CD4-positive, alpha-beta T cell treated with Interferon alpha-2 for 1 hour (primary cell): ENCODE measurements around the gene THEM5.

ENCODE experiments used
- DNase-seq, 2 donors: peaks; one replicate each; pipeline ENCODE4 v3.0.0-alpha.2; 2020 to 2022

THEM5 gene

DNA sequence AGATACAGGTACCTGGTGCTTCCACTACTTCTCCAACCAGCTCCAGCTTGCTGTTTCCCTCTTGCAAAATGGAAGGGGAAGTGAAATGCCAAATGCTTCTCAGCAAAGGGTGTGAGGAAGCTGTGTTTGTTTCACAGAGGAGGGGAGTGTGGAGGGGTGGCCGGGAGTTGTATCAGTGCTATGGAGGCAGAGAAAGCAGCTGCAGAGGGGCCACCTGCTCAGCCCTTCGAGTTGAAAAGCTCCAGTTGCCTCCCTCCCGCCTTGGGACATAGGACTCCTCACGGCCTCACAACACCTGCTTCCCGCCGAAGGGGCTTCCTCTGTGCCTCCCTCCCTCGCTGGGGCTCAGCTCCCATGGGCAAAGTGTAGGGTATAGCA is 36.2 kb downstream of the THEM5 start:
- no peak for DNase-seq

DNA sequence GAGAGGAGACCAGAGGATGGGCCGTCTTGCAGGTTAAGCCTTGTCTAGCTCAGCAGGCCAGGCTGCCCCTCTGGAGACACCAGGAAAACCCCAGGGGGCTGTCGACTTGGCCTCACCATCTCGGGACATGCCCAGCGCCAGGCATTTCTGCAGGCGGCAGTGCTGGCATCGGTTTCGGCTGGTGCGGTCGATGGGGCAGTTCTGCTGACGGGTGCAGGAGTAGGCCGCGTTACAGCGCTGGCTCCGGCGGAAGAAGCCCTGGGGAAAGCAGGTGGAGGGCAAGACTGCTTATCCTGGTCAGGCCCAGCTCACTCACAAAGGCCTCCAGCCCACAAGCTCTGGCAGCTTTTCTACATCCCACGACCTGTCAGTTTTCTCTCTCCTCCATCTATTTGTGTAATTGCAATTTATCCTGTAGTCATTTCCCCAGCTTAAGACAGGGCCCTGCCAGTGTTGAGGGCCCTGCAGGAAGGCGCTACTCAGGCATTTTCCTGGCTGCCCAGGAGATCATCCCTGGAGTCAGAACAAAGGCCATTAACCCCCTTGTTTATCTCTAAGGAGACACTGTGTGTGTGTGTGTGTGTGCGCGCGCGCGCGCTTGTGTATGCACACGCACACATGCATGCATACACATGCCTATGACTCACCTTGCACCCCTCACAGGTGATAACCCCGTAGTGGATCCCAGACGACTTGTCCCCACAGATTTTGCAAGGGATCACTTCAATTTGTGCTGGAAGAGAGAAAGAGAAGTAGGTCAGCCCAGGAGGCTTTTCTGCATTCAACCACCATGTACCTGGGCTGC is 36.8 kb downstream of the THEM5 start:
- no peak for DNase-seq

DNA sequence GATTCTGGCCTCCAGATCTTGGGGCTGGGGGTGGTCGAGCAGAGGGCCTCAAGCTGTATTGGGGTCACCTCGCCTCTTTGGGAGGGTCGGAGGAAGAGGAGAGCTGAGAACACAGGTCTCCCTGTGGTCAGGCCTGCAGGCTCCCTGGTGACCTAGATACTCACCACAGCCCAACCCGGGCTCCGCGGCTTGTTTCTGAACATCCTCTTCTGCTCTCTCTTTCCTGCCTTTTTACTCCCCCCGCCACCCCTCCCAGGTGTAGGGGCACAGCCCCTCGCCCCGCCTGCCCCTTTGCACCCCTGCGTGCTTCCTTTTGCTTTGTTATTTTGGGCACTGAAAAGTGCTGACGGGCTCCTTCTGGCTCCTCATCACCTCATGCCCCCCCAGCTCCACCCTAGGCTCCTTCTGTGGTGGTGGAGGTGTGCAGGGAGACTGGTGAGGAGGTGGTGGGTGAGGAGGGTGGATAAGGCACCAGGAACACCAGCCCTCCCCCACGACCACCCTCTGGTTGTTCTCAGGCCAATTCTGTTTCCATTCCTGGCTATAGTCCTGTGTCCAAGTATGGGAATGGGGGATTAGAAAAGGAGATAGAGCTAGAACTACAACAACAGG is 37.7 kb downstream of the THEM5 start:
- DNase-seq = peak; percentile 34 to 69

DNA sequence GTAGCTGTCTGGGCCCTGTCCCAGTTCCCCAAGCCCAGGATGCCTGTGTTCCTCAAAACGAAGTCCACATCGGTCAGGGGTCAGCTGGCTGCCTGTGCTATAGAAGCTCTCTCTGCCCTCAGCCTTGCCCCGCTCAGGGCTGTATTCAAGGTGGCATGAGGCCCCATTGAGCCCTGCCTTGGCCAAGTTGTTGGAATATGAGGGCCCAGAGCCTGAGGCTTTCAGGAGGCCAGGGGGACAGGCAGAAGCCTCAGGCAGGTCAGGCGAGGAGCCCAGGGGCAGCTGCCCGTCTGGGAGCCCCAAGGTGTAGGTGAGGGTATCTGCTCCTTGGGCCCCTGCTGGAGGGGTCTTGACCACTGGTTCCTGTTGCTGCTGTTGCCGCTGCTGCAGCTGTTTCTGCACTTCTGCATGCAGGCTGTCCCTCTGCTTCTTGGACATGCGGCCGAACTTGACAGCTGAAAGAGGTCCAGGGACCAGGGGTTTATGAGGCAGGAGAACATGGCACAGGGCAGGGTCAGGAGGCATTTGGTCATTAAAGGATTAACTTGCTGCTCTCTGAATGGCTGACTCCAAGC is 38.5 kb downstream of the THEM5 start:
- DNase-seq = no peak

DNA sequence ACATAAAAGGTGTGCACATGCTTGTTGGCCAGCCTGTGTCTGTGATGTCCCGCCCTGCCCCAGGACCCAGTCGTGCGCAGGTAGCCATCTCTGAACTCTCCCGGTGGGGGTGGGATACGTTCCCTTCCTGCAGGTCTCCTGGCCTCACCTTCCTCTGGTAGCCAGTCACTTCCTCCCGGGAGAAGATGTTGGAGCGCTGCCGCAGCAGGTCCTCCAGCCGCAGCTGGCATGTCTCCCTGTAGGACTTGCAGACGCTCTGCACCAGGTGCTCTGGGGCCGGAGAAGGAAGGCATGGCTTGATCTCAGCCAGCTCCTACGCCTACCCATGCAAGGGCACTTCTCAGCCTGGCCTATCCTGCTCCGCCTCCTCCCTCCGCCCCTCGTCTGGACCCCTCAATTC is 39.1 kb downstream of the THEM5 start:
- DNase-seq = no peak

DNA sequence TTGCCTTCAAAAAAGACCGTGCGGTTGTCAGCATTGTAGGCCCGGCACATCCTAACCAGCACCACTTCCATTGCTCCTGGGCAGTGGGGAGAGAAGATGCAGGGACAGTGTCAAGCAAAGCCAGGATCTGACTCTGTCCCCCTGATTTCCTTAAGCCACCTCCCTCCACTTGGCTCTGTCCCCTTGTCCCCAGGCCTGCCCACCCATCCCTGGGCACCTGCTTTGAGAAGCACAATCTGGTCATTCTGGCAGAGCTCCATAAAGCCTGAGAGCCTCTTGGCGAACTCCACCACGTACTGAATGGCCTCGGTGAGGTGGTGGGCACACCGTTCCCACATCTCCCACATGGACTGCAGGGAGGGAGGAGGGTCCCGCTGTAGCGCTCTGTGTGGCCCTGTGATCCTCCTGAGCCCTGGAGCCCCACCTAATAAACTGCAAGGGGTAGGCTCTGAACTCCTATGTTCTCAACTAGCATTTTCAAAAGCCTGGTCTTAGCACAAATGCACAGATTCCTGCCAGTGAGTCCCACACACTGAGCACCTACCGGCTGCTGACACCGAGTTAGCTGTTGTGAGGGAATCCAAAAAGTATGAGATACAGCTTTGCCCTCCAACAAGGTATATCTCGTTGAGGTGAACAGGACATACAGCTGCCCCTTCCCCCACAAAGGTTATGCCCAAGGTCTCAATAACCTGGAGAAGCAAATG is 40.1 kb downstream of the THEM5 start:
- DNase-seq = no peak

DNA sequence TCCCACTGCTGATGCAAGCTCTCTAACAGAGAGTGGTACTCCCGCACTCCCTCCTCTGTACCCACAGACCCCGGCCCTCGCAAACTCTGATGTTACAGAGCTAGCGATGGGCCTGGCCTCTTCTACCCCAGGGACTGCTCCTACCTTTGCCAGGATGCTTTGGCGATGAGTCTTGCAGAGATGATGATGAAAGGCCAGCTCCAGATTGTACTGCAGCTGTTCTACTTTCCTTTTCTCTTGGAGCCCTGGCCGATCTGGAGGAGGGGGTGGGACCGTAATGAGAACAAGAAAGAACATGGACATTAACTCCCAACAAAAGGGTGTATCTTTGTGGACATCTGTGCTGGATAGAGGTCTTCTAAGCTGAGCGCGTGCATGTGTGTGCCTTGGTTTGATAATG is 42.3 kb downstream of the THEM5 start:
- DNase-seq = no peak

DNA sequence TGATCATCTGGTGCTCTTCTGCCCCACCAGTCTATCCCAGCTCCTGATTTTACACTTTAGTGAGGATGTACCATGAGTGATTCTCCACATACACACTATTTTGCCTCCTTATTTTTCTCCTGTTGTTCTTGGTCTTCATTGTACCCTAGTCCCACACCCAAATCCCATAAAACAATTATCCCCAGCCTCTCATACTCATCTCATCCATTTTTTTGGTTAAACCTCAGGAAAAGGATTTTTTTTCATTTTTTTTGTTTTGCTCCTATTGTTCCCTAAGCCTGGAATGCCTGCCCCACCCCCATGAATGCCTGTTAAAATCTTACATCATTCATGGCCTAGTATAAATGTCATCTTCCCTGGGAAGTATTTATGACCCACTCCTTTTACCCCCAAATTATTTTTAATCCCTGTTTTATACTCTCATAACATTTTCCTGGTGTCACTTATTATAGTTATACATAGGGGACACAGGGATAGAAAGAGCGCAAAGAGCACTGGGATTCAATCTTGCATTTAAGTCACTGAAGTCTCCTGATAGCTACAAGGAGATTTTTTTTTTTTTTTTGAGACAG is 43.4 kb downstream of the THEM5 start:
- DNase-seq = no peak

DNA sequence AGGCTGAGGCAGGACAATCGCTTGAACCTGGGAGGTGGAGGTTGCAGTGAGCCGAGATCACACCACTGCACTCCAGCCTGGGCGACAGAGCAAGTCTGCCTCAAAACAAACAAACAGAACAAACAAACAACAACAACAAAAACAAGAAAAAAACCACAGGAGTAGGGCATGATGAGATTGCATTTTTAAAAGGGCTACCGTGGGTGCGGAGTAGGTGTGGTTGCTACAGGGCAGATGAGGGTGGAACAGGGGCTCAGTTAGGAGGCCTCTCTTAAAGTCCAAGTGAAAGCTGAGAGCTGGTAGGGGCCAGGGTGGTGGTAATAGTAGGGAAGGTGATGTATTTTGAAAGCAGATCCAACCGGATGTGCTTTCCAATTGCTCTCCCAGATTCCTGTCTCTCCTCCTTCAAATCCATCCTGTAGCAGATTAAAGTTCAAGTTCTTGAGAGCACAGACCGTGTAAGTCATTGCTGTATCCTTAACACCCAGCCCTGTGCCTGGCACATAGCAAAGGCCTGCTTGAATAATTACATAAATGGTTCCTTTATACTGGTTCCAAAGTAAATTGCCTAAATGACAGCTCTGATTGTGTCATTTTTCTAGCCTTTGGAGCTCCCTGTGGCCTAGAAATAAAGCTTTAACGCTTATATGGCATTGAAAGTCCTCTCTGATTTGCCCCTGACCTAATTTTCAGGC is 44.1 kb downstream of the THEM5 start:
- no peak for DNase-seq

DNA sequence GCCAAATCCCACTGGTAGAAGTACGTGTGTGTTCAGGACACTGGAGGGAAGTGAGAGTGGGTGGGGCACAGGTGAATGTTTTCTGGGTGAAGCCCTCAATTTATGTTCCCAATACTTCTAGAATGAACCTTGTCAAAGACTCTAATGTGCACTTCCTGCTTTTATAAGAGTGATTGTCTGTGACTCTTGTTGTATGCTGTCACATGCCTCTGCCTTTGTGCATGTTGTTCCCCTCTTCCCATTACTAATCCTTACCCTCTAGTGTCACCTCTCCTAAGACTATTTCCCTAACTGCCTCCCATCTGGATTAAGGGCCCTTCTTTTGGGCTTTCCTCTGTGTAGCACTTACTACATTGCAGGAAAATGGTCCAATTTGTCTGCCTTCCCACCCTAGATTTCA is 45.7 kb downstream of the THEM5 start:
- no peak for DNase-seq

DNA sequence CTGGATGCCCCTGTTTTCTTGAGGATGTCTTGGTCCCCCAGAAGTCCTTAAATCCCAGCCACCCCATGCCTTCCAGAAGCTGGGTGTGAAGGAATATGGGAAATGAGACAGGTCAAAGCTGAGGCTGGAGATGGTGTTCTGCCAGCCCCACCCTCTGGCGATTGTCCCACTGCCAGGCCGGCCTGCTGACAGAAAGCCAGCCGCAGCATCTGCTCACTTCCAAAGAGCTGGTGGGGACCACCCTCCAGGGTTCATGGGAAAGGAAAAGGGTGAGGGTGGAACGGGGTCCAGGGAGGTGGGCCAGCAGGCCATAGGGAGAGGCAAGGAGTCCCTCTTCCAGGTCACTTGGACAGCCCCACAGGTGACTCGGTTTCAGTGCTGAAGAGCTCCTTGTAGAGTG is 46.4 kb downstream of the THEM5 start:
- no peak for DNase-seq

DNA sequence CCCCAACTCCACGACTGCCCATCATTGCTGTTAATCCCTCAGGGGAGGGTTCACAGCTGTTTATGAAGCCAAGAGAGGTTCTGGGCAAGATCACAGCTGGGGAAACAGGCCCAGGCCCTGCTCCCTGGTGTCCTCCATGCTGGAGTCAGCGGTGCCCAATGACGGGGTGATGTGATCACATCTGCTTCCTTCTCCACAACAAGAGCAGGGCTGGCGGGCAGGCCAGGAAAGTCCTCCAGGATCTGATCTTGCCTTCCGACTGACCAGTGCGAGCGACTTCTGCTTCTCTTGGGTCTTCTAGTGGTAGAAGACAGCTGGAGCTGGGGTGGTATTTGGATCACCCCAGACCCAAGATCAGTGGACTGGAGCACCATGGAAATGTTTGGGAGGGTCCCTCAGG is 47.3 kb downstream of the THEM5 start:
- no peak for DNase-seq

DNA sequence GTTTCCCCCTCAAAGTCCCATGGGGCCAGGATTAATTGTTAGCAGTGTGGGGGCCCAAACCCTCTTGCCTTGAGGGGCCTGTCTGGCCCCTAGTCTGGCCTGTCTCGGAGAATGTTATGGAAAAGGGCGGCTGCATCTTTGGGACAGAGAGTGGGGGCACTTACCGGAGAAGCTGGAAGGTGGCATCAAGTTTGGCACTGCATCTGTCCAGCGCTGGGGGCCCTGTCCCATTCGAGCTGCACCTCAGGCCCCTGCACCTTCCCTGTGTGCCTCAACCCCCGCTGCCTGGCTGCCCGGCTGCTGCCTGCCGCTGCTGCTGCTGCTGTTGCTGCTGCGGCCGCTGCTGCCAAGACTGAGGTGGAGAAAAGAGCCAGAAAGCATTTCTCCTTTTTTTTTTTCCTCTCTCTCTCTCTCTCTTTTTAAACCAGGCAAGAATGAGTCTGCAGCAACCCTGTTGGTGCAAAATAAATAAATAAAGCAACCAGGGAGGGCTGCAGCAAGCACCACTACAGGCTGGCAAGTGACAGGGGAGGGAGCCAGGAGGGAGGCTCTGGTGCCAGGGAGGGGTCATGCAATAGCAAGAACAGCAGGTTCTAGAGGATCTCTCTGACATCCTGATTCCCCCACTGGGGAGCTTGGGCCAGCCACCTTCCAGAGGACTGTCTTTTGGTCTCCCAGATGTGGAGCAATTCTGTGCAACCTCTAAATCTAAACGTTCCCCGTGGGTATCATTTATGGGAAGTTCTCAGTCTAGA is 48.3 kb downstream of the THEM5 start, which contains the start of gene LINGO4:
Gene LINGO4, minus strand, starts transcription at position 354 of the 755 bp plus-strand sequence. CDS start 2,715 bp downstream, outside the sequence.
- DNase-seq = no peak

DNA sequence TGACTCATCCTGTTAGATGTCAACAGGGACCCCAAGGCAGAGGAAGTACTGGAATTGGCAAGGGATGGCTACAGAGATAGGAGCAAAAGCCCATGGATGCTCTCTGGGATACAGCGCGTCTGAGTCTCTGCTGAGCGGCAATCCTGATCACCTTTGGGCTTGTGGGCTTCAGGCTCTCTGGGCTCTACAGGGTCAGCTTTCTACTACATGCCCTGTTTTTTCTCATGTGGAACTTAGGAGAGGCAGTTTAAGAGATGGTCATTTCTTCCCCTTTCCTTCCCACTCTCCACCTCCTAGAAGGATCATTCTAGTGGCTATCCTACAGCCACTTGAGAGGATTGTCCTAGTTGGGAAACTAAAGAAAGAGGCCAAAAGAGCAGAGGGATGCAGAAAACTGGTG is 49.6 kb downstream of the THEM5 start:
- DNase-seq = no peak

DNA sequence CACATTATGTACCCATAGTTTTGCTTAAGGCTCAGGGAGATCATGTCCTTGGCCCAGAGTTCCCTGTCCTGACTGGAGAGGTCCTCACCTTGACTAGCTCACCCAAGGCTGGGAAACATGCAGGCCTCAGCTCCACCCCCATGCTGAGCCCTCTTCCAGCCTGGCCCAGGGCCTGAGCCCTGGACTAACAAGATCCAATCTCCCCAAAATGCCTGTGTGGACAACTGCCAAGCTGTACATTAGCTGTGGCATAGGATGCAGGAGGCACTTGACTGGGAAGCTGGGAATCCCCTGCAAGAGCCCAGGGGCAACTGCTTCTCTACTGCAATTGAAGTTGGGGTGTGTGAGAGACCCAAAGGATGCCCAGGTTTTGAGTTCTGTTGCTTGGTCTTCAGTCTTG is 50.3 kb downstream of the THEM5 start:
- DNase-seq = no peak

DNA sequence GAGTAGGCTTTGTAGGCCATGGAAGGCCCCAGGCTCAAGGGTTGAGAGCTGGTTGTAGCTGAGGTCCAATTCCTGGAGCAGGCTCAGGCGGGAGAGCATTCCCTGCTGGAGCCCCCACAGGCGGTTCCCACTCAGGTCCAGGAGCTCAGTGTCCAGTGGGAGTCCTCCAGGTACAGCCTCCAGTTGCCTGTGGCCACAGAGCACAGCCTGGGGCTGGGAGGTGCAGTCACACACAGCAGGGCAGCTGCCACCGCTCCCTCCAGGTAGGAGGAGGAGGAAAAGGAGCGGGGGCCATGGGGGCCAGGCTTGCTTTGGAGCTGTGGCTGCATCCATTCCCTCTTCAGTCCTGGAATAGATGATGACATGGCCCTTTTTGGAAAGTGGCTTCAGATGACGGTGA is 51.1 kb downstream of the THEM5 start:
- no peak for DNase-seq

DNA sequence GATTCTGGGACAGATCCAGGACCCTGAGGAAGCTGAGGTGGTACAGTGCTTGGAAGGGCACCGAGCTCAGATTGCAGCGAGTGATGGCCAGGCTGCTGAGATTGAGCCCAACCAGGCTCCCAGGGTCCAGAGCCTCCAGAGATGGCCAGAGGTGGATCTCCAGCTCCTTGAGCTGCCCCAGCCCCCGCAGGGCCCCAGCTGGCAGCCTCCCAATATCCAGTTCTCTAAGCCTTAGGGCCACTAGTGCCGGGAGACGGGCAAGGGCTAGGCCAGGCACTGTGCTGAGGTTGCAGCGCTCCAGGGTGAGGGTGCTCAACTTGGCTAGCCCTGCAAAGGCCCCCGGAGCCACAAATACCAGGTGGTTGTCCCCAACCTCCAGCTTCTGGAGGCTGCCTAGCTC is 51.7 kb downstream of the THEM5 start:
- no peak for DNase-seq

DNA sequence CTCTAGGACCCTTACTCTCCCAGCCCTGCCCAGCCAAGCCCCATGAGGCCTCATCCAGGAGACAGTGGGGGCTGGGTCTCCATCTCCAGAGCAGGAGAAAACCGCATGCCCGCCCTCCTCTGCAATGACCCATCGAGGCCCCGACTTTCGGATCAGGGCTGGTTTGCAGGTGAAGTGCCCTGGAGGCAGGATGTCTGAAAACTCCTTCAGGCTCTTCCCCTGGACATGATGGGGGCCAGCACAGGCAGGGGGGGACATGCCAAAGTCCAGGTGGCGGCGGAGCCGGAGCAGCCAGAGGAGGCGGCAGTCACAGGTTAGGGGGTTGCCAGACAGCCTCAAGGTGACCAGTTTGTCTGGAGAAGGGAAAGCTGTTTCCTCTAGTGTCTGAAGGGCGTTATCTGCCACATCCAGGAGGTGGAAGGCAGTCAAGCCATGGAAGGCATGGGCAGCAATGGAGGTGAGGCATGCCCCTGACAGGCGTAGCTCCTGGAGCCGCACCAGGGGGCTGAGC is 52.1 kb downstream of the THEM5 start:
- no peak for DNase-seq

DNA sequence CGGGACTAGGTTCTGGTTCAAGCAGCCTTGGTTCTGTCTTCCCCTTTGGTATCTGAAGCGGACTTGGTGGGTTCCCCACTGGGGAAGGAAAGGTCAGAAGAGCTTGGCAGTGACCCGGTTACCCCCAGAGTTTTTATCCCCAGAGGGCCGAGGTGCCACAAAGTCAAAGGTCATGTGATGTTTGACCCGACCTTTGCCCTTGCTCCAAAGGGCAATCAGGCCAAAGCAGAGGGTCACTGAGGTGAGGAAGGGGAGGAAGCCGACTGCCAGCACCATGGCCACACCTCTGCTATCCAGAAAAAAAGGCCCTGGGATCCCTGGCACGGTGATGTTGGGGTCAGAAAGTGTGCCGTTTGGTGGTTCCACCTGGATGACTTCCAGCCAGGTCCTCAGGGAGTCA is 52.7 kb downstream of the THEM5 start:
- DNase-seq = no peak

DNA sequence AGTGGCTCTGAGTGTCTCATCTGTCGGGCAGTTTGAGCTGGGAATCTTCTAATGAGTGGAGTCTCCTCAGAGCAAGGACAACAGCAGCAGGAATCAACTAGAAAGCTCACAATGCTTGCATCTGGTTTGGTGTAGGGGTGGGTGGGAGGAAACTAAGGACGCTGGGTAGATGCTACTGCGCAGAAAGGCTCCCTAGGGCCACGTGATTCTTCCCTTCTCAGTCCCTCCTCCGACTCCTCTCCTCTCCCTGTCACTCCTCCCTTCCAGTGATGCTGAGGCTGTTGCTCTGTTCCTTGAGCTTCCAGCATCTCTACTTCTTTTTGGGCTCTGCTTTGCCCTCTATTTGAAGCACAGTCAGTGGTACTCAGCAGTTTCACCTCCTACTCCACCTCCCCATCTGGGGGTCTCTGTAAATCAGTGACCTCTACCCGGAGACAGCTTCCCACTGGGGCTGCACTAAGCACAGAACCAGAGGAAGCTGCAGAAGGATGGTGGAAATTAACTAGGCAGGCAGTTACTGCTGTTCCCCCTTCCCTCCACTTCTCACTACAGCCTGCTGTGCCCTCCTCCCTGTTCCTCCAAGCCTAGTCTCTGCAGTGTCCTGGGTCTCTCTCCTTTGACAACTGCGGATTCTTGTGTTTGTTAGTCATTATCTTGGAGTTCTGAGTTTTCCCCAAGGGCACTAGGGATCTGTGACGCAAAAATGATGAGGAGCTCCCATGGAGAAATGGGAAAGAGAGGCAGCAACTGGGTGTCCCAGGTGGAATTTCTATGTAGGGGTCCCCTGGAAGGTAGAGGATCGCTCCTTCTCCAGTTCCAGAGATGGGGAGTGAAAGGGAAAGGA is 54.1 kb downstream of the THEM5 start:
- no peak for DNase-seq

DNA sequence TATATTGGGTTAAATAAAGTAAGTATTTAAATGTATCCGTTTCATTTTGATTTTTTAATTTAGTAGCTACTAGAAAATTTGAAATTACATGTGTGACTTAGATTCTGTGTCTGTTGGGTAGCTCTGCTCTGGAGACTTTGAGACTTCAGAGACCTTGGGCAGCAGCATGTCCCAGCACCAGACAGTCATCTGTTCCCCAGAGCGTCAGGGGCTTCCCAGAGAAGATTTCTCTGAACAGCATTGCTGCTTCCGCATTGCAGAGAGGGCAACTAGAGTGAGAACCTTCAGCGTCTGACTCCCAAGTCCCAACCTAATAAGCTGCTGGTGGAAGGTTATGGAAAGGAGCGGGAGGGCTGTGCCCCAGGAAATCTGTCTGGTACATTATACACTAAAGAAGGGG is 54.9 kb downstream of the THEM5 start:
- no peak for DNase-seq
